Caco-2 (cell line): ENCODE data around the gene SEMA6D. TPM values are rescaled to one million over a fixed set of nuclear protein-coding genes. Genes with fewer than 3 reads are reported as not detected.

Experiments used
- BruUV-seq: library from RNA; stranded (reverse); fragments of 400-500 nt; replicated peaks from 2 replicates; lab custom pipeline; 2021; lab: Mats Ljungman, UMichigan
- CTCF ChIA-PET: fragments of 300-600 bp; sonication (Branson Sonifier 250); formaldehyde crosslinking; loops from one replicate; lab custom pipeline; 2022; ENCODE audit warnings: antibody characterized with exemption; lab: Charles Lee
- POLR2A ChIA-PET: fragments of 300-600 bp; sonication (Branson Sonifier 250); formaldehyde crosslinking; loops from one replicate; lab custom pipeline; 2022; ENCODE audit warnings: antibody characterized with exemption; lab: Charles Lee
- DNase-seq, 2 experiments: peaks; one replicate each; pipeline versions ENCODE4 v3.0.0 to v3.0.0-alpha.2; 2020 to 2022
- H3K27me3 ChIP-seq: replicated peaks from 2 replicates; pipeline ENCODE4 v1.6.0; 2011; ENCODE audit warnings: low read length; ENCODE audit not compliant: control insufficient read depth, insufficient read depth
- H3K36me3 ChIP-seq: 2 replicates; pipeline ENCODE4 v1.5.1; 2011; ENCODE audit warnings: low read length; ENCODE audit not compliant: control insufficient read depth, insufficient read depth
- H3K4me1 ChIP-seq: fragments of 250-450 bp; sonication (Bioruptor Pico); 2 replicates; pipeline ENCODE4 v1.5.1; 2020; ENCODE audit warnings: mild to moderate bottlenecking
- H3K4me3 ChIP-seq: 2 replicates; pipeline ENCODE4 v1.5.1; 2011; ENCODE audit warnings: low read depth, mild to moderate bottlenecking, control low read depth, low read length
- H3K9me3 ChIP-seq: fragments of 250-450 bp; sonication (Bioruptor Pico); 2 replicates; pipeline ENCODE4 v1.5.1; 2020; ENCODE audit warnings: mild to moderate bottlenecking, moderate library complexity
- H3K27ac Mint-ChIP-seq: one replicate; pipeline ENCODE4 v1.8.0; 2022; ENCODE audit warnings: mixed read lengths; ENCODE audit not compliant: unreplicated experiment
- H3K27me3 Mint-ChIP-seq: one replicate; pipeline ENCODE4 v1.8.0; 2022; ENCODE audit warnings: mixed read lengths; ENCODE audit not compliant: insufficient read depth, unreplicated experiment
- H3K36me3 Mint-ChIP-seq: one replicate; pipeline ENCODE4 v1.8.0; 2022; ENCODE audit warnings: mild to moderate bottlenecking, mixed read lengths; ENCODE audit not compliant: insufficient read depth, unreplicated experiment
- H3K4me1 Mint-ChIP-seq: one replicate; pipeline ENCODE4 v1.8.0; 2022; ENCODE audit warnings: low read depth, mixed read lengths; ENCODE audit not compliant: unreplicated experiment
- H3K4me3 Mint-ChIP-seq: one replicate; pipeline ENCODE4 v1.8.0; 2022; ENCODE audit warnings: mild to moderate bottlenecking, moderate library complexity, mixed read lengths; ENCODE audit not compliant: unreplicated experiment
- H3K9me3 Mint-ChIP-seq: one replicate; pipeline ENCODE4 v1.8.0; 2022; ENCODE audit warnings: mixed read lengths; ENCODE audit not compliant: unreplicated experiment
- intact Hi-C: fragments of 100-400 bp; cut with micrococcal nuclease; formaldehyde crosslinking; loops from one replicate; pipeline ENCODE4 v1.10.0; 2022; ENCODE audit not compliant: unreplicated experiment
- total RNA-seq: library from RNA; stranded (reverse); gene quantifications from 2 replicates; pipeline ENCODE4 v1.2.3, GENCODE V29; 2022
- TF ChIP-seq, protein P1 (sequence below), 2 experiments: fragments of 200-600 bp in 1 of 2; IDR thresholded peaks; 1 replicate in 1 of 2; 2 replicates in 1 of 2; pipeline versions ENCODE4 v1.5.1 to v1.8.0; 2011 to 2022; ENCODE audit warnings: antibody characterized with exemption in 1 of 2, control low read depth in 1 of 2, inconsistent platforms in 1 of 2, low read depth in 1 of 2, low read length in 1 of 2, mild to moderate bottlenecking in 1 of 2, moderate library complexity in 1 of 2; ENCODE audit not compliant: insufficient read depth in 1 of 2, severe bottlenecking in 1 of 2, unreplicated experiment in 1 of 2

The SEMA6D gene
- total RNA-seq, 1 experiment from 2014 or later: 0.18 TPM

- Histone ChIP-seq H3K27me3 (no peaks in the 10 kb centered on the region), H3K36me3 (no peaks in the 10 kb centered on the region), H3K4me3 (no peak overlapping the region), H3K9me3 (no peaks in the 10 kb centered on the region), H3K4me1 (no peaks in the 10 kb centered on the region)
- ChIA-PET CTCF (no interaction called here), POLR2A (no interaction called here)
- Mint-ChIP-seq H3K4me3 (no peak overlapping the region), H3K36me3 (no peaks in the 10 kb centered on the region), H3K9me3 (no peaks in the 10 kb centered on the region), H3K27ac (no peak overlapping the region), H3K27me3 (peaks cover 3% of the 10 kb centered on the region), H3K4me1 (no peaks in the 10 kb centered on the region)
- BruUV-seq: no TSS peak
- intact Hi-C loops: no loop called here
- TF ChIP-seq, protein P1, sequence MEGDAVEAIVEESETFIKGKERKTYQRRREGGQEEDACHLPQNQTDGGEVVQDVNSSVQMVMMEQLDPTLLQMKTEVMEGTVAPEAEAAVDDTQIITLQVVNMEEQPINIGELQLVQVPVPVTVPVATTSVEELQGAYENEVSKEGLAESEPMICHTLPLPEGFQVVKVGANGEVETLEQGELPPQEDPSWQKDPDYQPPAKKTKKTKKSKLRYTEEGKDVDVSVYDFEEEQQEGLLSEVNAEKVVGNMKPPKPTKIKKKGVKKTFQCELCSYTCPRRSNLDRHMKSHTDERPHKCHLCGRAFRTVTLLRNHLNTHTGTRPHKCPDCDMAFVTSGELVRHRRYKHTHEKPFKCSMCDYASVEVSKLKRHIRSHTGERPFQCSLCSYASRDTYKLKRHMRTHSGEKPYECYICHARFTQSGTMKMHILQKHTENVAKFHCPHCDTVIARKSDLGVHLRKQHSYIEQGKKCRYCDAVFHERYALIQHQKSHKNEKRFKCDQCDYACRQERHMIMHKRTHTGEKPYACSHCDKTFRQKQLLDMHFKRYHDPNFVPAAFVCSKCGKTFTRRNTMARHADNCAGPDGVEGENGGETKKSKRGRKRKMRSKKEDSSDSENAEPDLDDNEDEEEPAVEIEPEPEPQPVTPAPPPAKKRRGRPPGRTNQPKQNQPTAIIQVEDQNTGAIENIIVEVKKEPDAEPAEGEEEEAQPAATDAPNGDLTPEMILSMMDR (IDR thresholded peaks at IDR 0.05; ENCODE audit: insufficient read depth in 1 of 2, low read depth in 1 of 2, low read length in 1 of 2, severe bottlenecking in 1 of 2, unreplicated experiment in 1 of 2): no peak
- no peak for DNase-seq
These were observed 55.8 kb downstream of the SEMA6D start for GRCh38 chr15:47773143-47773542.

DNA sequence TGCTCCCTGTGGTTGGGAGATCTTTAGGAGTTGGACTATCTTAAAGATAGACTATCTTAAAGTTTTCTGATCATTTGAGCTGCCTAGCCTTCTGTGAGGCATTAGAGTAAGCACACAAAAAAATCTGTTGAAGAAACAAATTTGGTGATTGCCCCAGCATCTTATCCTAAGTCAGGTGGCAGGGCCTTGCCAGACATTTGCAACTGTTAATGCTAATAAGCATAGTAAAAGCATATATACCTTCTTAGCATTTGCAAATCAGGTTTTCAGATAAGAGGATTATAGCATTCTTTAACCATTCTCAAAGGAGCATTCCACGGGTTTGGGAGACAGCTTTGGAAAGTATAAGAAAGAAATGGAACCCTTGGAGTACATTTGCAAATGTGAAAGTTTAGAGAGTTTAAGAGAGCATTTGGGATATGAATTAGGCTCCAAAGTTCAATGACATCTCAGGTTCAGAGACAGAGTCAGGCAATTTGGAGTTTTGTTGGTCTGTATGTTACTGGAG, 61.0 kb downstream of the SEMA6D start:
- no peaks in the 10 kb centered on the region for H3K9me3 ChIP-seq
- no peaks in the 10 kb centered on the region for H3K36me3 ChIP-seq
- H3K9me3 Mint-ChIP-seq: no peaks in the 10 kb centered on the region
- CTCF ChIA-PET: no interaction called here
- POLR2A ChIA-PET: no interaction called here
- H3K4me1 Mint-ChIP-seq: no peaks in the 10 kb centered on the region
- H3K4me3 ChIP-seq: no peak overlapping the region
- intact Hi-C loops: no loop called here
- H3K27ac Mint-ChIP-seq: no peak overlapping the region
- TF ChIP-seq, protein P1 (IDR thresholded peaks at IDR 0.05; ENCODE audit: insufficient read depth in 1 of 2, low read depth in 1 of 2, low read length in 1 of 2, severe bottlenecking in 1 of 2, unreplicated experiment in 1 of 2): no peak
- no peaks in the 10 kb centered on the region for H3K27me3 Mint-ChIP-seq
- DNase-seq: no peak
- no peak overlapping the region for H3K4me3 Mint-ChIP-seq
- no peaks in the 10 kb centered on the region for H3K27me3 ChIP-seq
- no peaks in the 10 kb centered on the region for H3K36me3 Mint-ChIP-seq
- no TSS peak for BruUV-seq
- H3K4me1 ChIP-seq: no peaks in the 10 kb centered on the region

DNA sequence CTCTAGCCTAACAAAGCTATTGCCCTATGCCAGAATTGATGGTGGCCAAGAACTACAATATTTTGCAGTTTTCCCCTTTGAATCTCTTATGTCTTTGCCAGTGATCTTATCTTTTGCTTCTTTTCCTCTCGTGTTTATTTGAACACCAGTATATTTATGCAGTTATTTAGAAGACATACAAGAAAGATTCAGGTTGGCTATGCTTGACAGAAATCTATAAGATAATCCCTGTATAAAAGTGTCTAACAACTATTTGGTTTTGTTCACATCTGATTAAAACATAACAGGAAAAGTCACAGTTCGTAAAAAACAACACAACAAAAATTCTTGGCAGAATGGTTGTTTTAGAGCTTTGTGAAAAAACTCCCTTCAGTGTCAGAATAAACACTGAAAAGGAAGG, 63.7 kb downstream of the SEMA6D start:
- Histone ChIP-seq H3K27me3 (no peaks in the 10 kb centered on the region), H3K4me1 (no peaks in the 10 kb centered on the region), H3K36me3 (no peaks in the 10 kb centered on the region), H3K4me3 (no peak overlapping the region), H3K9me3 (no peaks in the 10 kb centered on the region)
- Mint-ChIP-seq H3K27me3 (no peaks in the 10 kb centered on the region), H3K9me3 (no peaks in the 10 kb centered on the region), H3K4me1 (no peaks in the 10 kb centered on the region), H3K36me3 (no peaks in the 10 kb centered on the region), H3K4me3 (no peak overlapping the region), H3K27ac (peak overlapping the region; percentile 32)
- intact Hi-C loops: no loop called here
- no peak for DNase-seq
- TF ChIP-seq, protein P1 (IDR thresholded peaks at IDR 0.05; ENCODE audit: insufficient read depth in 1 of 2, low read depth in 1 of 2, low read length in 1 of 2, severe bottlenecking in 1 of 2, unreplicated experiment in 1 of 2): no peak
- ChIA-PET CTCF (no interaction called here), POLR2A (no interaction called here)
- BruUV-seq: no TSS peak
